BLaER1 (cell line): ENCODE measurements around the gene PDLIM4.
A peak's percentile ranks its signal among the peaks of the same experiment; 100 is the strongest.

Experiments
- H3K27ac ChIP-seq: shearing (Covaris generic); formaldehyde crosslinking; 2 replicates; pipeline ENCODE4 v1.8.1; 2022
- H3K27me3 ChIP-seq: shearing (Covaris generic); formaldehyde crosslinking; 2 replicates; pipeline ENCODE4 v1.8.1; 2022
- H3K36me3 ChIP-seq: shearing (Covaris generic); formaldehyde crosslinking; 2 replicates; pipeline ENCODE4 v1.8.1; 2022
- H3K4me1 ChIP-seq: shearing (Covaris generic); formaldehyde crosslinking; 2 replicates; pipeline ENCODE4 v1.8.1; 2022
- H3K4me2 ChIP-seq: shearing (Covaris generic); formaldehyde crosslinking; 2 replicates; pipeline ENCODE4 v1.8.1; 2022
- H3K4me3 ChIP-seq: shearing (Covaris generic); formaldehyde crosslinking; 2 replicates; pipeline ENCODE4 v1.8.1; 2022
- H3K9ac ChIP-seq: shearing (Covaris generic); formaldehyde crosslinking; 2 replicates; pipeline ENCODE4 v1.8.1; 2022
- H3K9me3 ChIP-seq: shearing (Covaris generic); formaldehyde crosslinking; 2 replicates; pipeline ENCODE4 v1.8.1; 2022
- H4K20me1 ChIP-seq: shearing (Covaris generic); formaldehyde crosslinking; 2 replicates; pipeline ENCODE4 v1.8.1; 2022
- Cebpa-rat ChIP-seq: shearing (Covaris generic); IDR thresholded peaks from 2 replicates; pipeline ENCODE4 v1.8.1; 2022

PDLIM4 gene

GRCh38 chr5:132271251-132272246 lies 14.1 kb downstream of the PDLIM4 start:
- H3K4me1 ChIP-seq = peaks cover 17% of the 10 kb centered on the region; the same call in 1 of the 2 replicates
- peak overlapping the region; percentile 71 for H3K4me2 ChIP-seq
- no peaks in the 10 kb centered on the region for H4K20me1 ChIP-seq
- no peak for TF ChIP-seq Cebpa-rat
- H3K27ac ChIP-seq = 0 out of 2 replicates have a peak overlapping the region, but pooled peaks have one; percentile 3
- H3K9ac ChIP-seq = 0 out of 2 replicates have a peak overlapping the region, but pooled peaks have one; percentile 17
- no peaks in the 10 kb centered on the region for H3K36me3 ChIP-seq
- H3K9me3 ChIP-seq = no peaks in the 10 kb centered on the region
- 0 out of 2 replicates have a peak, but pooled peaks cover 6% of the 10 kb centered on the region for H3K27me3 ChIP-seq
- H3K4me3 ChIP-seq = peak overlapping the region; percentile 49

GRCh38 chr5:132272311-132273210 lies 15.1 kb downstream of the PDLIM4 start:
- no peak for TF ChIP-seq Cebpa-rat

GRCh38 chr5:132273631-132274030 lies 16.1 kb downstream of the PDLIM4 start:
- no peak overlapping the region for H3K4me2 ChIP-seq
- H3K4me3 ChIP-seq = no peak overlapping the region
- peaks cover 23% of the 10 kb centered on the region for H3K4me1 ChIP-seq
- TF ChIP-seq Cebpa-rat = no peak
- no peak overlapping the region for H3K9ac ChIP-seq
- H3K36me3 ChIP-seq = no peaks in the 10 kb centered on the region
- no peak overlapping the region for H3K27ac ChIP-seq
- H3K9me3 ChIP-seq = no peaks in the 10 kb centered on the region
- H3K27me3 ChIP-seq = 0 out of 2 replicates have a peak, but pooled peaks cover 6% of the 10 kb centered on the region
- H4K20me1 ChIP-seq = no peaks in the 10 kb centered on the region

More at GRCh38 chr5:132272311-132273210, 15.1 kb downstream of the PDLIM4 start:
- Histone ChIP-seq H3K9ac (no peak overlapping the region), H3K27ac (no peak overlapping the region), H3K4me1 (peaks cover 17% of the 10 kb centered on the region; the same call in 1 of the 2 replicates), H3K4me2 (peak overlapping the region; percentile 71; the same call in 1 of the 2 replicates), H3K9me3 (no peaks in the 10 kb centered on the region), H4K20me1 (no peaks in the 10 kb centered on the region), H3K36me3 (no peaks in the 10 kb centered on the region), H3K27me3 (0 out of 2 replicates have a peak, but pooled peaks cover 6% of the 10 kb centered on the region), H3K4me3 (no peak overlapping the region)

GRCh38 chr5:132274050-132274792 lies 16.7 kb downstream of the PDLIM4 start:
- Histone ChIP-seq H3K4me3 (no peak overlapping the region), H3K9me3 (no peaks in the 10 kb centered on the region), H3K9ac (no peak overlapping the region), H3K4me2 (no peak overlapping the region), H3K27me3 (0 out of 2 replicates have a peak, but pooled peaks cover 6% of the 10 kb centered on the region), H3K4me1 (peaks cover 29% of the 10 kb centered on the region), H3K27ac (no peak overlapping the region), H3K36me3 (no peaks in the 10 kb centered on the region), H4K20me1 (no peaks in the 10 kb centered on the region)
- TF ChIP-seq Cebpa-rat = no peak

- H3K4me1 ChIP-seq = peaks cover 30% of the 10 kb centered on the region
- H3K27ac ChIP-seq = no peak overlapping the region
- H3K9me3 ChIP-seq = no peaks in the 10 kb centered on the region
- no peak overlapping the region for H3K4me3 ChIP-seq
- no peak overlapping the region for H3K9ac ChIP-seq
- H4K20me1 ChIP-seq = no peaks in the 10 kb centered on the region
- H3K36me3 ChIP-seq = no peaks in the 10 kb centered on the region
- H3K27me3 ChIP-seq = 0 out of 2 replicates have a peak, but pooled peaks cover 6% of the 10 kb centered on the region
- no peak for TF ChIP-seq Cebpa-rat
- H3K4me2 ChIP-seq = no peak overlapping the region
These were observed 18.1 kb downstream of the PDLIM4 start for GRCh38 chr5:132275367-132276220.

GRCh38 chr5:132277256-132277655 lies 19.8 kb downstream of the PDLIM4 start:
- no peak overlapping the region for H3K9ac ChIP-seq
- H4K20me1 ChIP-seq = no peaks in the 10 kb centered on the region
- no peak overlapping the region for H3K4me2 ChIP-seq
- H3K27ac ChIP-seq = no peak overlapping the region
- TF ChIP-seq Cebpa-rat = no peak
- H3K36me3 ChIP-seq = no peaks in the 10 kb centered on the region
- 0 out of 2 replicates have a peak, but pooled peaks cover 3% of the 10 kb centered on the region for H3K27me3 ChIP-seq
- peaks cover 21% of the 10 kb centered on the region for H3K4me1 ChIP-seq
- 0 out of 2 replicates have a peak, but pooled peaks cover under 1% of the 10 kb centered on the region for H3K9me3 ChIP-seq
- no peak overlapping the region for H3K4me3 ChIP-seq

GRCh38 chr5:132277971-132278853 lies 20.7 kb downstream of the PDLIM4 start:
- Histone ChIP-seq H3K36me3 (no peaks in the 10 kb centered on the region), H3K27me3 (no peaks in the 10 kb centered on the region), H3K27ac (no peak overlapping the region), H3K9ac (no peak overlapping the region), H4K20me1 (no peaks in the 10 kb centered on the region), H3K4me1 (peaks cover 17% of the 10 kb centered on the region), H3K9me3 (peaks cover 10% of the 10 kb centered on the region; the same call in 1 of the 2 replicates), H3K4me2 (peak overlapping the region; percentile 55), H3K4me3 (no peak overlapping the region)
- TF ChIP-seq Cebpa-rat = no peak
